ENCODE measurements around the gene UNK.

DNA sequence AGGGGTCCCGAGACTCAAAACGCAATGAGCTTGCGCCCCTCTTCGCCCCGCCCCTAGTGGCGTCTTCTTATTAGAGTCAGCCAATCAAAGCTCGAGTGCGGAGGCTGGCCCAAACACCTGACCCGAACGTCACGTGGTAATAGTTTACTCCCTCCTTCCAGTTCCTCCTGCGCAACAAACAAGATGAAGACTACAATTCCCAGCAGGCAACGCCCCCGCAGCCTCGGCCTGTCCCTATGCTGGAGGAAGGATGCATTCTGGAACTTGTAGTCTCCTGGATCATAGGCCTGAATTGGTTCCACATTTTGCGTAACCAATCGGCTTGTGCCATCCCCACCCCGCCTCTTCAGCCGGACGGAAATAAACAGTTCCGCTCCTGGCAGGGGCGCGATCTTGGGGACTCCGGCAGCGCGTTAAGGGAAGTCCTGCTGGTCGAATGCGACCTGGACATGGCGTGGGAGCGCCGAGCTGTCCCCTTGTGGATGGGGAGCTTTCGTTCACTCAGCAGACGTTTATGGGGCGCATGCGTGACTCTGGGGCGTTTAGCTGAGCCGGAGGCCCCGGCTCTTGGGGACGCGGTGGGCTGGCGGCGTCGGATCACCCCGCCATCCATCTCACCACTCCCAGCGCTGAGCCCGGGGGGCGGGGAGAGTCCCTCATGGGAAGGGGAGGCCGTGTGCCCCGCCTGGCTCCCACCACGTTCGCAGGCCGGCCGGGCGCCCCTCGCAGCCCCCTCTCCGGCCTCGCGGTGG lies 70.9 kb downstream of the UNK start, which contains the start of gene WBP2:
- TF ChIP-seq EZH2phosphoT487 (IDR thresholded peaks at IDR 0.05; ENCODE audit: insufficient read depth, low read depth): no peak
- TF ChIP-seq EZH2 (IDR thresholded peaks at IDR 0.05; ENCODE audit: insufficient read depth, poor library complexity, severe bottlenecking): no peak
